ENCODE results near the gene SP6.

SP6 gene

GRCh38 chr17:47838636-47839035, 12.3 kb downstream of the SP6 start:
- no peak for DNase-seq (ENCODE audit: low read depth in 2 of 3, low spot score in 2 of 3)

- DNase-seq (ENCODE audit: low read depth in 2 of 3, low spot score in 2 of 3): no peak
These were observed 13.4 kb downstream of the SP6 start for GRCh38 chr17:47837401-47838039.

GRCh38 chr17:47836601-47837000, 14.4 kb downstream of the SP6 start:
- DNase-seq (ENCODE audit: low read depth in 2 of 3, low spot score in 2 of 3): no peak

- DNase-seq (ENCODE audit: low read depth in 2 of 3, low spot score in 2 of 3): no peak
These were observed 16.2 kb downstream of the SP6 start for GRCh38 chr17:47834756-47835155.

GRCh38 chr17:47831934-47832327, 19.0 kb downstream of the SP6 start:
- no peak for DNase-seq (ENCODE audit: low read depth in 2 of 3, low spot score in 2 of 3)

GRCh38 chr17:47831003-47831933, 19.7 kb downstream of the SP6 start, which contains the start of the genes LRRC46 and MRPL10:
TSS of gene LRRC46 (plus strand) at chr17:47831670. CDS start at chr17:47831990, 320 bp downstream.
TSS of gene MRPL10 (minus strand) at chr17:47831541. CDS start at chr17:47831511, 30 bp downstream.
- peak; percentile 77 to 86 (median 85) for DNase-seq (ENCODE audit: low read depth in 2 of 3, low spot score in 2 of 3)

GRCh38 chr17:47830396-47831002, 20.5 kb downstream of the SP6 start:
- no peak for DNase-seq (ENCODE audit: low read depth in 2 of 3, low spot score in 2 of 3)

- DNase-seq (ENCODE audit: low read depth in 2 of 3, low spot score in 2 of 3): no peak
These were observed 21.1 kb downstream of the SP6 start for GRCh38 chr17:47829870-47830269.

- no peak for DNase-seq (ENCODE audit: low read depth in 2 of 3, low spot score in 2 of 3)
These were observed 27.4 kb downstream of the SP6 start for GRCh38 chr17:47823519-47823918.

GRCh38 chr17:47822785-47823184, 28.2 kb downstream of the SP6 start:
- no peak for DNase-seq (ENCODE audit: low read depth in 2 of 3, low spot score in 2 of 3)

- DNase-seq (ENCODE audit: low read depth in 2 of 3, low spot score in 2 of 3): peak in 2 of 3 experiments; percentile 42 to 56
These were observed 29.3 kb downstream of the SP6 start, which contains the start of gene OSBPL7 for GRCh38 chr17:47821424-47822391. TSS of gene OSBPL7 (minus strand) at chr17:47821794. CDS start at chr17:47820278, 1,516 bp downstream.

GRCh38 chr17:47821031-47821423, 29.9 kb downstream of the SP6 start:
- no peak for DNase-seq (ENCODE audit: low read depth in 2 of 3, low spot score in 2 of 3)

GRCh38 chr17:47820033-47820789, 30.8 kb downstream of the SP6 start:
- DNase-seq (ENCODE audit: low read depth in 2 of 3, low spot score in 2 of 3): no peak

- no peak for DNase-seq (ENCODE audit: low read depth in 2 of 3, low spot score in 2 of 3)
These were observed 31.5 kb downstream of the SP6 start for GRCh38 chr17:47819475-47819874.

GRCh38 chr17:47818002-47818695, 32.8 kb downstream of the SP6 start:
- DNase-seq (ENCODE audit: low read depth in 2 of 3, low spot score in 2 of 3): no peak

- no peak for DNase-seq (ENCODE audit: low read depth in 2 of 3, low spot score in 2 of 3)
These were observed 34.0 kb downstream of the SP6 start for GRCh38 chr17:47816947-47817346.

GRCh38 chr17:47816111-47816735, 34.7 kb downstream of the SP6 start:
- DNase-seq (ENCODE audit: low read depth in 2 of 3, low spot score in 2 of 3): no peak

GRCh38 chr17:47815106-47815918, 35.7 kb downstream of the SP6 start:
- DNase-seq (ENCODE audit: low read depth in 2 of 3, low spot score in 2 of 3): no peak

All from activated CD8-positive, alpha-beta memory T cell treated with anti-CD3 and anti-CD28 coated beads for 48 hours (primary cell).